Neural crest cell (in vitro differentiated cells): ENCODE results near the gene ARHGEF2. TPM values are rescaled to one million over a fixed set of nuclear protein-coding genes. Genes with fewer than 3 reads are reported as not detected.
A peak's percentile ranks its signal among the peaks of the same experiment; 100 is the strongest.

Experiments used
- DNase-seq: peaks from one replicate; pipeline ENCODE4 v3.0.0; 2021; ENCODE audit warnings: low read depth, mixed read lengths, low spot score
- H3K27ac Mint-ChIP-seq: one replicate; pipeline ENCODE4 v1.8.0; 2021; ENCODE audit warnings: mild to moderate bottlenecking, mixed read lengths; ENCODE audit not compliant: unreplicated experiment
- H3K27me3 Mint-ChIP-seq: 2 replicates; pipeline ENCODE4 v1.8.0; 2021; ENCODE audit warnings: low read depth, mild to moderate bottlenecking, mixed read lengths
- H3K36me3 Mint-ChIP-seq: 2 replicates; pipeline ENCODE4 v1.8.0; 2021; ENCODE audit warnings: low read depth, mild to moderate bottlenecking, mixed read lengths
- H3K4me1 Mint-ChIP-seq: 2 replicates; pipeline ENCODE4 v1.8.0; 2021; ENCODE audit warnings: mixed read lengths
- H3K4me3 Mint-ChIP-seq: one replicate; pipeline ENCODE4 v1.8.0; 2021; ENCODE audit warnings: mild to moderate bottlenecking, mixed read lengths
- H3K9me3 Mint-ChIP-seq: 2 replicates; pipeline ENCODE4 v1.8.0; 2021; ENCODE audit warnings: mixed read lengths
- CTCF ChIP-seq: fragments of 200-600 bp; sonication (generic); conservative IDR thresholded peaks from 2 replicates; pipeline ENCODE4 v1.5.0; 2021; ENCODE audit warnings: antibody characterized with exemption, mild to moderate bottlenecking
- total RNA-seq: library from RNA; stranded (reverse); gene quantifications from 2 replicates; pipeline ENCODE4 v1.2.1, GENCODE V29; 2021

Gene ARHGEF2
- total RNA-seq, 1 donor from 2014 or later, result 97.6 TPM

- H3K27ac Mint-ChIP-seq, result peak within 1 kb of the TSS; percentile 95
- H3K36me3 Mint-ChIP-seq, result peaks cover 16% of the 10 kb centered on the region
- H3K4me1 Mint-ChIP-seq, result peaks cover 21% of the 10 kb centered on the region
- no peaks in the 10 kb centered on the region for H3K9me3 Mint-ChIP-seq
- DNase-seq, result peak; percentile 73
- peak; percentile 38 for TF ChIP-seq CTCF
- H3K4me3 Mint-ChIP-seq, result peak within 1 kb of the TSS; percentile 96
- no peaks in the 10 kb centered on the region for H3K27me3 Mint-ChIP-seq
Observed at GRCh38 chr1:155911156-155912055, 66.9 kb downstream of the ARHGEF2 start, which contains the start of gene RIT1. Gene RIT1 (minus strand): TSS chr1:155911349. CDS start chr1:155910761, 588 bp downstream.

GRCh38 chr1:155910621-155911121 is 67.7 kb downstream of the ARHGEF2 start:
- no peaks in the 10 kb centered on the region for H3K27me3 Mint-ChIP-seq
- H3K9me3 Mint-ChIP-seq, result no peaks in the 10 kb centered on the region
- peaks cover 16% of the 10 kb centered on the region for H3K36me3 Mint-ChIP-seq
- peak overlapping the region; percentile 95 for H3K27ac Mint-ChIP-seq
- peak overlapping the region; percentile 96 for H3K4me3 Mint-ChIP-seq
- no peak for TF ChIP-seq CTCF
- DNase-seq, result peak; percentile 8
- peaks cover 21% of the 10 kb centered on the region for H3K4me1 Mint-ChIP-seq

- DNase-seq, result no peak
- H3K4me1 Mint-ChIP-seq, result peaks cover 21% of the 10 kb centered on the region
- H3K36me3 Mint-ChIP-seq, result peaks cover 16% of the 10 kb centered on the region
- no peaks in the 10 kb centered on the region for H3K9me3 Mint-ChIP-seq
- no peaks in the 10 kb centered on the region for H3K27me3 Mint-ChIP-seq
- no peak overlapping the region for H3K27ac Mint-ChIP-seq
- no peak for TF ChIP-seq CTCF
- peak overlapping the region; percentile 96 for H3K4me3 Mint-ChIP-seq
Observed at GRCh38 chr1:155909894-155910293, 68.5 kb downstream of the ARHGEF2 start.

GRCh38 chr1:155904261-155904660 is 74.1 kb downstream of the ARHGEF2 start:
- Mint-ChIP-seq H3K4me1 (no peaks in the 10 kb centered on the region), H3K27me3 (no peaks in the 10 kb centered on the region), H3K36me3 (peaks cover 13% of the 10 kb centered on the region), H3K9me3 (no peaks in the 10 kb centered on the region), H3K27ac (no peak overlapping the region), H3K4me3 (no peak overlapping the region)
- TF ChIP-seq CTCF, result no peak
- DNase-seq, result no peak

GRCh38 chr1:155900161-155900560 is 78.2 kb downstream of the ARHGEF2 start:
- no peak for DNase-seq
- H3K4me1 Mint-ChIP-seq, result no peaks in the 10 kb centered on the region
- H3K4me3 Mint-ChIP-seq, result no peak overlapping the region
- H3K36me3 Mint-ChIP-seq, result peaks cover 12% of the 10 kb centered on the region
- no peak for TF ChIP-seq CTCF
- no peak overlapping the region for H3K27ac Mint-ChIP-seq
- H3K9me3 Mint-ChIP-seq, result no peaks in the 10 kb centered on the region
- no peaks in the 10 kb centered on the region for H3K27me3 Mint-ChIP-seq
